Measurements from ENCODE around the gene DPM1.

DPM1 gene

DNA sequence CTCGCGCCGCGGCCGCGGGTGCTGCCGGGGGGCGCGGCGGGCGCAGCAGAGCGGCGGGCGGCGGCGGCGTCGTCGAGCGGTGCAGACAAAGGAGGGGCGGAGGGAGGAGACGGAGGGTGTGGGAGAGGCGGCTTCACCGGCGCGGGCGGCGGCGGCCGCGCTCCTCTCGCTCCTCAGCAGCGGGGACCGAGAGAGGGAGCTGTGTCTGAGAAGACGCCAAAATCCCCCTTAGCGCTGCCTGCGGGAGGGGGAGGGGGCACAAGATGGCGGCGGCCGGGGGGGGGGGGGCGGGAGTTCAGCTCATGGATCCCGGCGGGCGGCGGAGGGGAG, 27.4 kb downstream of the DPM1 start:
- no peak for DNase-seq (ENCODE audit: low read depth in 3 of 3, low spot score in 1 of 3)

- peak in 1 of 3 donors; percentile 14 for DNase-seq (ENCODE audit: low read depth in 3 of 3, low spot score in 1 of 3)
Observed at GRCh38 chr20:50930139-50930975, 28.0 kb downstream of the DPM1 start.

DNA sequence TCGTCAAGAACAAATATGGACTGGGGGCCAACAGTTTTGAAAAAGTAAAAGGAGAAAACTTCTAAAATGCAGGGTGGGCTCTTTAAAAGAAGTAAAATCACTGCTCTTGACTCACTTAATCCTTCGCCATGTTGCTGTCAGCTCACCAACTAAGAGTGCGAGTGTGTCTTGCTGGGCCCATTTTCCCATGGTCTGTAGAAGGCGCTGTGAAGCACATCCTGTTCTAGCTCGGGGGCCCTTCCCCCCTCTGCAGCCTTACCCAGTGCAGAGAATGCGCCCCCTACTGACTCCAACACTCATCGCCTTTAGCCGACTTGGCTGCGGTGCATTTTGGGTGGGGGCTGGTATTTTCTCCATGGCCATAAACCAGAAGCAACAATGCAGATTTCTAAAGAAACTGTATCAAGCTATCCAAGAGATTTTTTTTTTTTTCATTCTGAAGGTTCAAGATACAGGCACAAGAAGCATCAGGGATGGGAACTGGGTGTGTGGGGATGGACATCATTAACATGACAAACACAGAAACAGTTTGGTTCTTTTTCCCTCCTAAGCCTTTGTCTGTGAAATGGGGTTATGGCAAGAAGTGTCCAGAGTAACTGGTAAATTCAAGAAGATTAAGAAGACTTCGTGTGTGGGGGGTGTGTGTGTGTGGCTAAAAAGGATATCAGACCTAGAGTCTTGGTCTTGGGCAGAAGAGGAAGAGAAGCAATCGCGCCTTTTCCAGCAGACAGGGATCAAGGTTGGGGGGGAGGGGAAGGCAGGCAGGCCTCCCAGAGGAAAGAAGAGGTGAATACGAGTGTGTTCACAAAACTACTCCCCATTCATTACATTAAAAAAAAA, 28.8 kb downstream of the DPM1 start:
- peak; percentile 71 to 80 (median 71) for DNase-seq (ENCODE audit: low read depth in 3 of 3, low spot score in 1 of 3)

DNA sequence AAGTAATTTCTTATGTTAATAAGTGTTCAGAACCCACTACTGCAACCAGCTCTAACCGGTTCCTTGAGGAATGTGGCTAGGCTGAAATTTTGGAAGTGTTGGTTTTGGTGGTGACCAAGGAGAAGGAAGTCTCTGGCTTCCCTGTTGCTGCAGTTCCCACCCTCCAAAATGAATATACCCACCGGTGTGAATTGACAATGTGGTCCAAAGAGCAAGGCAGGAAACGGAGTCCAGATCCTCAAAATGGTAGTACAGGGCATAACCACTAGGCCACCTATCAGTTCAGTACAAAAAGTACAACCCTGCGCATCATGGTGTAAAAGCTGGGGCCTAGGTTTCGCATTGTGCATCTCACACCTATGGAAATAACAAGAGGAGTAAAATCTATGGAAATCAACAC, 29.9 kb downstream of the DPM1 start:
- DNase-seq (ENCODE audit: low read depth in 3 of 3, low spot score in 1 of 3), result no peak

DNA sequence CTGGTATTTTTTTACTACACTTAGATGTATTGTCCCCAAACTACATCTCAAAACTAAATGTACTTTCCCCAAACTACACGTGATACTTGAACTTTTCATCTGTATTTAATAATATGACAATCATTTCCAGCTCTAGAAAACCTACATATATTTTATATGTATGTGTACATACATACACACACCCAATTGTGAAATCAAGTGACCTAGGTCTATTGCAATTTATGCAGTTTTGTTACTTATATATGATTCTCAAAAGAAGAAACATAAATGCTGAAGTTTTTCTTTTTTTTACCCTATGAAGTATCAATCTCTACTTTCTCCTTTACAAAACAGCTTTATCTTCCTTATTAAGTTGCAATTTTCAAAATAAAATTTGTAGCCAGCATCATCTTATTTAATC, 31.8 kb downstream of the DPM1 start:
- no peak for DNase-seq (ENCODE audit: low read depth in 3 of 3, low spot score in 1 of 3)

DNA sequence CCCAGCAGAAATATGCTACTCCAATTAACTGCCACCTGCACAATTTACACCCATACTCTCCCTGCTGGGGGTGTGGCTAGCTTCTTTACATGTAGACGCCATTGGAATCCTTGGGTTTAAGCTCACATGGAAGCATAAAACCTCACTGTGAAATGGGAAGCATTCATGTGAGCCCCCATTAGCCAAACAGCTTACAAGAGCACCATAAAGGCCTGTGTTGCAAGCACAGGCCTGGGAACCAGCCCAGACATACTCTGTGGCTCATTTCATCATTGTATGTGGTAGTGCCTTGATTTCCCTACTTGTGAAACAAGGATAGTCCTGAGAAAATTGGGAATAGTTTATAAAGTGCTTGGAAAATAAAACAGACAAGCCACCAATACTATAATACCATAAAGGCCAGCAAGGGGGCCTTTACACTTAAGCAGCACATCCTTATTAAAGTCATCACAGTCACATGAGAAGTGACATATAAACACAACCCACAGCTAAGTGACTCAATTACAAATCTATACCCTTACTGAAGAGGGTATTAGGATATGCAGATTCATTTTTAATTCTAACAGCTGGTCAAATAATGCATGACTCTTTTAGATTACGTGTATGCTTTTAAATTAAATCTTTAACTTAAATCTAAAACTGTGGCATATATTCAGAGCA, 33.9 kb downstream of the DPM1 start:
- DNase-seq (ENCODE audit: low read depth in 3 of 3, low spot score in 1 of 3), result no peak

GRCh38 chr20:50921803-50922501, 36.4 kb downstream of the DPM1 start:
- DNase-seq (ENCODE audit: low read depth in 3 of 3, low spot score in 1 of 3), result no peak

DNA sequence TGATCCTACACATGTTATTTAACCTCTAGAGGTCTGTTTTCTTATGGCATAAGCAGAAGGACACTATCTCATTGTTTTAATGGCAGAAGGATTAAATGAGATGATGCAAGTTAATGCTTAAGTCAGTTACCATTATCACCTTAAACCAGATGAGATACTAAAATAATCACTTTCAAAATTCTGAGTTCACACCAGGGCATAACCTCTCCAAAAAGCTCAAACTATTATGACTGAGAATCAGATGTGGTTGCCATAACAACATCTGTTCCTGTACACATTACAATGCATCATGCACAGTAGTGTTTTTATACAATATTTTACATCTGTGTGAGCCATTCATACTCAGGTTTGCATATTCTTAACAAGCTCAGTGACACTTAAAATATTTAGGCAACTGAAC, 37.3 kb downstream of the DPM1 start:
- DNase-seq (ENCODE audit: low read depth in 3 of 3, low spot score in 1 of 3), result no peak

- no peak for DNase-seq (ENCODE audit: low read depth in 3 of 3, low spot score in 1 of 3)
Observed at GRCh38 chr20:50919567-50919966, 38.8 kb downstream of the DPM1 start.

DNA sequence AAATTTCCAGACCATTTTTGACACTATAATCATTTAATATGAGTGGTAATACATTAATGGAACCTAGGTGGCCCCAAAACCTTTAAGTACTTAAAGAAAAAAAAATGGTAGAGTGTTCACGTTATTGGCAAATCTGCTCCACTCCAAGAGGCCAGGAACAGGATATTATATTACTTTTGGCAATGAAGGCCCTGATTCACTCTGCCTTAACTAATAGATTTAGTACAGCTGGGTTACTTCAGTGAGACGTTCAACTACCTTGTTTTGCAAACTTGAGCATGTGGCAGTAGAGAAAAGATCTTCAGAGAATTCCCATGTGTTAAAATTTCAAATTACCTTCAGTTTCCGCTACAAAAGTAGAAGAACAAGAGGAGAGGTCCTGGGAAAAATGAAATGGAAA, 39.9 kb downstream of the DPM1 start:
- DNase-seq (ENCODE audit: low read depth in 3 of 3, low spot score in 1 of 3), result no peak

- no peak for DNase-seq (ENCODE audit: low read depth in 3 of 3, low spot score in 1 of 3)
Observed at GRCh38 chr20:50916934-50917333, 41.4 kb downstream of the DPM1 start.

DNA sequence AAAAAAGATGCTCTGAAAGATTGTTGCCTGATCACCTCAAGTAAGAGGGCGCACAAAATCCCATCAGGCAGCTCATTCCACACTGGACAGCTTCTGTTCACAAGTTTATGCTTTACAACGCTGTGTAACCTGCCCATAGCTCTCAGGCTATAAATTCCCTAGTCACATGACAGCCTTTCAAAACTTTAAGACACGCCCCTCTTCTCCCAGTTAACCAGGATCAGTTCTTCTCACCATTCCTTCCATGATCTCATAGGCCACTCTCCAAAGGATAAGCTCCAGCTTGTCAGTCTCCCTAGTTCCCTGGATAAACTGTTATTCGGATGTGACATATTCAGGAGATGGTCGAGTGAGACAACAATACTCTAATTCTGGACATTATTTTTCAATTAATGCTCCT, 42.1 kb downstream of the DPM1 start:
- no peak for DNase-seq (ENCODE audit: low read depth in 3 of 3, low spot score in 1 of 3)

GRCh38 chr20:50915424-50915823, 42.9 kb downstream of the DPM1 start:
- DNase-seq (ENCODE audit: low read depth in 3 of 3, low spot score in 1 of 3), result no peak

GRCh38 chr20:50913690-50914375, 44.5 kb downstream of the DPM1 start:
- DNase-seq (ENCODE audit: low read depth in 3 of 3, low spot score in 1 of 3), result no peak

DNA sequence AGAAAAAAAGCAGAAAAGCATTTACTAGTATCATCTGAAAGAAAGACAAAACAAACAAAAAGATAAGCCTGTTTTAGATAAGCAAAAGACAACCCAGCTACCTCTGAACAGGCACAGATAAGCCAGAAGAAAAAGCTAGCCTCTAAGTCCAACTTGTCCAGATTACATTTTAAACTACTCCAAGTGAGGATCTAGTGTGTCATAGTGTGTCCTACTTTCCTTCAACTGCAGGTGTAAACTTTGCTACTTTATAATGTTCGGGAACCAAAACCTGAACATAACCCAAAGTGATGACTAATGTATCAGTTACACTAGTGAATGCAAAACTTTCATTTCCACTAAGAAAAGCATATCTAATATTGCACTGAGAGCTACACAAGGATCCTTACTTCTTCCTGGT, 46.6 kb downstream of the DPM1 start:
- no peak for DNase-seq (ENCODE audit: low read depth in 3 of 3, low spot score in 1 of 3)

DNA sequence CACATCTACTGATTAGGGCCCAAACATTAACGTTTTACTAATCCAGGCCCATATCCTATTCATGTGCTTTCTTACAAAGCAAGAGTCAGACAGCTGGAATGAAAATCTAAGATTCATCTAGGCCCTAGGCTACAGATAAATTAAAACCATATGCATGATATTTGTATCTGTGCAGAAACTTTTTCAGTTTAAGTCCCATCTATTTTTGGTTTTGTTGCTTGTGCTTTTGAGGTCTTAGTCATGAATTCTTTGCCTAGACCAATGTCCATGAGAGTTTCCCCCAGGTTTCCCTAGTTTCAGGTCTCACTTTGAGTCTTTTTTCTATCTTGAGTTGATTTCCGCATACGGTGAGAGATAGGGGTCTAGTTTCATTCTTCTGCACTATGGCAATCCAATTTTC, 47.3 kb downstream of the DPM1 start:
- no peak for DNase-seq (ENCODE audit: low read depth in 3 of 3, low spot score in 1 of 3)

DNA sequence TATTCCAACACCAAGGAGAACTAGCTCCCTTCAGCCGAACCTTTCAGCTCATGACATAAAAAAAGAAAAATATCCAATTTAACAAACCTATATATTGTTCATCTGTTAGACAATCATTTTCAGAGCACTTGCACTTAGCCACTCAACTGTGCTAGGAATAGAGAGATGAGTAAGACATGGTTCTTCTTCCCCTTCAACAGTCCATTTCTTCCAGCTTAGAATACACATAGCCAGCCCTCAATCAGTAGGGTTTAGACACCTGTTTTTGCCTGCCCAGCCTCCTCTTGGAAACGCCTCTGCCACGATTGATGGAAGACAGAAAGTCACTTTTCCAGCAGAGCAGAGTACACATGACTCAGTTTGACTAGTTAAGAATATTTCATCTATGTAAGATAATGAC, 48.9 kb downstream of the DPM1 start:
- DNase-seq (ENCODE audit: low read depth in 3 of 3, low spot score in 1 of 3), result no peak

- DNase-seq (ENCODE audit: low read depth in 3 of 3, low spot score in 1 of 3), result no peak
Observed at GRCh38 chr20:50904067-50904570, 54.2 kb downstream of the DPM1 start.

- no peak for DNase-seq (ENCODE audit: low read depth in 3 of 3, low spot score in 1 of 3)
Observed at GRCh38 chr20:50903353-50904051, 54.8 kb downstream of the DPM1 start.

- no peak for DNase-seq (ENCODE audit: low read depth in 3 of 3, low spot score in 1 of 3)
Observed at GRCh38 chr20:50901301-50901700, 57.0 kb downstream of the DPM1 start.
